GM21423 (cell line): ENCODE results near the gene PDP2.

Experiments used
- ATAC-seq: cut with Tn5 transposase; IDR thresholded peaks from one replicate; pipeline ENCODE4 v1.9.1; 2021; ENCODE audit warnings: mild to moderate bottlenecking, moderate library complexity; ENCODE audit not compliant: unreplicated experiment

PDP2 gene

DNA sequence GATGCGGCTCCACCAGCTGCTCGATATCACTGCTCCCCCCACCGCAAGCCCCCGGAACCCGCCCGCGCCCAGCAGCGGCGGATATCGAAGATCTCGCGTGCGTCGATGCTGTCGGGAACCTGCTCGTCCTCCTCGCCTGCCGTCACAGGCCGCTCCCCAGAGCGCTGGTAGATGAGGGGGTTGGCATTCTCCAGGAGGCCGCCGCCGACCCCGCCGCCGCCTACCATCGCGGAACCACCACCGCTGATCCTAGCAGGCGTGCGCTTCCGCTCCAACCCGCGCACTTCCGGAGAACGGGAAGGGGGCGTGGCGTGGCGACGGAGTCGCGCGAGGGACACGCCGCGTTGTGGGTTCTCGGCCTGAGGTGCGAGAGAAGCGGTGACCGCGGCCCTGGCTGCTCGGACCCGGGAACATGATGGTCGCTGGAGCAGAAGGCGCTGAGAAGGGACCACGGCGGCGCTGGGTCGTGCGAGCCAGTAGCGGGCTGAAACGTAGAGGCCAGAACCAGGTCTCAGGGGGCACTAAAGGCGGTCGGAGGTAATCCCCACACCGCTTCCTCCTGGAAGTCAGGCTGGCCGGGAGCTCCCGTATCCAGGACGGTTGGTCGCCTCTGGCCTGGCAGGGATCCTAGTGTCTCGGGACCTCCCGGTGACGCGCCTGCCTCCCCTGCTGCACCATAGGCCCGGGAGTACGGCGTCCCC lies 54.0 kb downstream of the PDP2 start, which contains the start of gene CIAO2B:
Gene CIAO2B (minus strand): TSS at position 265 of the 701 bp plus-strand sequence. CDS start 38 bp downstream, at position 227.
- peak; percentile 66 for ATAC-seq

DNA sequence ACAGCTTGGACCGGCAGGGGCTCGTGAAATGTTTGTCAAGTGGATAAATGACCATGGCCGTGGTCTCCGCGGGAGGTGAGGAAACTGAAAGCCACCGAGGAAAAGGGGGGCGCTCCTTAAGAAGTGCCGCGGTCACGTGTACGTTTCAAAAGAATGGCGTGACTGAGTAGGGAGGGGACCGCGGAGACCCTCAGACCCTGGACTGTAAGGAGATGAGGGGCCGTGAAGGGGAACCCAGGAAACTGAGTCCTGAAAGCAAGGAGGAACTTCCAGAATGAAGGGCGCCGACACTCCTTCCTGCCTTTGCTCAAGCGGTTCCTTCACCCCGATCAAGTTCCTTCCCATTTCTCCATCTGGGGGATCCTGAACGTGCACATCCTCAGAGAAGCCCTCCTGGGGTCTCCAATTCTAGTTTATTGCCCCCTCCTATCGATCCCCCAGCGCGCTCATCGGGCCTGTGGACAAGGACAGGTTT lies 54.6 kb downstream of the PDP2 start:
- ATAC-seq, result peak; percentile 4

DNA sequence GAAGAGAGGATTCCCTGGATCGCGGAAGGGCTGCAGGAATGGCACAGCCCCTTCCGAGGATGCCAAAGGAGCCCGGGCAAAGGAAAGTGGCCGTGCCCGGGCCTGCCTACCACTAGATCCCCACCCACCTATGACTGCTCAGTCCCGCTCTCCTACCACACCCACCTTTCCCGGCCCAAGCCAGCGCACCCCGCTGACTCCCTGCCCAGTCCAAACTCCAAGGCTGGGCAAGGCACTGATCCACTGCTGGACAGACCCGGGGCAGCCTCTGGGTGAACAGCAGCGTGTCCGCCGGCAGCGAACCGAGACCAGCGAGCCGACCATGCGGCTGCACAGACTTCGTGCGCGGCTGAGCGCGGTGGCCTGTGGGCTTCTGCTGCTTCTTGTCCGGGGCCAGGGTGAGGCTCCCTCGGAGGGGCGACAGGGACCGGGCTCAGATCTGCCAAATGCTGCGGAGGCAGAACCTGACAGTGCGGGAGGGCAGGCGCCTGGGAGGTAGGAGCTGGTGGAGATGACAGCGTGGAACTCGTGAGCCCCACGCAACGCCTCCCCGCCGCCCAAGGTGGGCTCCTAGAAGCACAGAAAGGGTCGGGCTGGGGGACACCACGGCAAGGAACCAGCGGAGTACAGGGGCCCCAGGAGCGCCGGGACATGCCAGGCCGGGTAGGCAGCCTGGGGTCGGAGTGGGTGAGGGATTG lies 55.1 kb downstream of the PDP2 start, which contains the start of gene CES2:
Gene CES2 (plus strand): TSS at position 203 of the 698 bp plus-strand sequence. CDS start 120 bp downstream, at position 323.
- ATAC-seq, result no peak

DNA sequence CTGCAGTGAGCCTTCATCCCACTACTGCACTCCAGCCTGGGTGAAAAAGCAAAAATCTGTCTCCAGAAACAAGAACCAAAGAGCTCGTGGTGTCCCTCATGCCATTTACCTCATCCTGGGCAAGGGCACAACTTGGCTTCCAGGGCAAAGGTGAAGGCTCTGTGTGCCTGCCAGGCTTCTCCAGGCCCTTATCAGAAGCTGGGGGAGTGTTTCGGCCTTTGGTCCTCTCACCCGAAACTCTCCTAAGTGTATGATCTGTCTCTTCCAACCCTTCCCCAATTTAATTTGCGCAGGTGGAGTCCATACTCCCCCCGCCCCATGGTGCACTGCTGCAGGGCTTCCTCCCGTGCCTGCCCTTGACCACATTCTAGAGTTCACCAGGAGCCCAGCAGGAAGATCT lies 56.1 kb downstream of the PDP2 start:
- ATAC-seq, result no peak

DNA sequence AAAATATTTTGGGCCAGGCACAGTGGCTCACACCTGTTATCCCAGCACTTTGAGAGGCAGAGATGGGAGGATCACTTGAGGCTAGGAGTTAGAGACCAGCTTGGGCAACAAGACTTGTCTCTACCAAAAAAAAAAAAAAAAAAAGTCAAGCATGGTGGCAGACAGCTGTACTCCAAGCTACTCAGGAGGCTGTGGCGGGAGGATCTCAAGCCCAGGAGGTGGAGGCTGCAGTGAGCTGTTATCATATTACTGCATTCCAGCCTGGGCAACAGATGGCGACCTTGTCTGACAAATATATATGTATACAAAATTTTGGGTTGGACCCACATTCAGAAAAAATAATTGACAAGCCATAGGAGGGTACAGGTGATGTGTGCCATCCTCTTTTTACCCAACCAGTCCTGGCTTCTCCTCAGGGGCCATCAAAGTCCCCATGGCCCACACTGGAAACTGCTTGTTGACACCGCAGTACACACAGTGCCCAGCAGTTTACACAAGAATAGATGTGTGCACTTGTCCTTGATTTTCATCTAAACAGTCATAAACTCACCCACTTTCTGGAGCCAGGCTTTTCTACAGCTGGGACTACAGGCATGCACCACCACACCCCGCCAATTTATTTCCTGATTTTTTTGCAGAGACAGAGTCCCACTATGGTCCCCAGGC lies 56.7 kb downstream of the PDP2 start:
- no peak for ATAC-seq

DNA sequence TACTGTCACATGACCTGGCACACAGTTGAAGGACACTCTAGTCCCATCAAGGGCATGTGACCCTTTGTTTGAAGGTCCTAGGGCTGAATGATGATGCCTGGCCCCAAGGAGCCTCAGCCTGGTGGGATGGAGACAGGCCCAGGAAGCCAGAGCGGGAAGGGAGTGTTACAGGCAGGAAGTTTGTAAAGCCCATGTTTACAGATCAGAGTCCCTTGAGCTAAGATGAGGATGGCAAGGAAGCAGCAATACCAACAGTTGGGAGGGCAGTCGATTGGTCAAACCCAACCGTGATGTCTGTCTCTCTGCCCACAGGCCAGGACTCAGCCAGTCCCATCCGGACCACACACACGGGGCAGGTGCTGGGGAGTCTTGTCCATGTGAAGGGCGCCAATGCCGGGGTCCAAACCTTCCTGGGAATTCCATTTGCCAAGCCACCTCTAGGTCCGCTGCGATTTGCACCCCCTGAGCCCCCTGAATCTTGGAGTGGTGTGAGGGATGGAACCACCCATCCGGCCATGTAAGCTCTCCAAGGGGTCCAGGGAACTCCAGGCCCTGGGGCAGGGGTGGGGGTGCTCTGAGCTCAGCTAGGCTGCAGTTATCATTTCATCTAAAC lies 57.5 kb downstream of the PDP2 start:
- ATAC-seq, result no peak

DNA sequence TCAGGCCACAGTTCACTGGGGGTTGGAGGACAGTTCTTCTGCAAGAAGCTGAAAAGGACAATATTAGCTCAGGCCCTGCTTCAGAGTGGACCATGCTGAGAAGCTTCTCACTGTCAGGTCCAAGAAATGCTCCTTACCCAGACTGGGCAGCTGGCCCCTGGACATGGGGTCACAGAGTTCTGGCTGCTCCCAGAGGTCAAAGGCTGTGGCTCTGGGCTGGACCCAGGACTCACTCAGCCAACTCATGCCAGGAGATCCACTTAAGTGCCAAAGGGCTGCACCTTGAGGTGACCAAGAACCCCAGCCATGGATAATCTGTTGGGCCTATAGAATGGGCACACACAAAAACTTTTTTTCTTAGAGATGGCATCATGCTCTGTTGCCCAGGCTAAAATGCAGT lies 59.1 kb downstream of the PDP2 start:
- ATAC-seq, result no peak

DNA sequence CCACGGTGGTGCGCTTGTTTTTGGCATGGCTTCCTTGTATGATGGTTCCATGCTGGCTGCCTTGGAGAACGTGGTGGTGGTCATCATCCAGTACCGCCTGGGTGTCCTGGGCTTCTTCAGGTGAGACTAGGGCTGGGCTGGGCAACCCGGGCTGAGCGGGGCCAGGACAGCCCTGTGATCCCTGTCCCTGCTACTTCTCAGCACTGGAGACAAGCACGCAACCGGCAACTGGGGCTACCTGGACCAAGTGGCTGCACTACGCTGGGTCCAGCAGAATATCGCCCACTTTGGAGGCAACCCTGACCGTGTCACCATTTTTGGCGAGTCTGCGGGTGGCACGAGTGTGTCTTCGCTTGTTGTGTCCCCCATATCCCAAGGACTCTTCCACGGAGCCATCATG lies 59.9 kb downstream of the PDP2 start:
- ATAC-seq, result no peak
